HFFc6 (cell line): ENCODE data around the gene CTBP1. TPM values are rescaled to one million over a fixed set of nuclear protein-coding genes. Genes with fewer than 3 reads are reported as not detected.

Experiments
- DNase-seq: peaks from one replicate; pipeline ENCODE4 v3.0.0-alpha.2; 2018
- H3K27ac Mint-ChIP-seq: 2 replicates; pipeline ENCODE4 v1.8.0; 2020; ENCODE audit warnings: mild to moderate bottlenecking, mixed read lengths
- H3K27me3 Mint-ChIP-seq: 2 replicates; pipeline ENCODE4 v1.8.0; 2021; ENCODE audit warnings: mild to moderate bottlenecking, moderate library complexity, mixed read lengths; ENCODE audit not compliant: insufficient read depth
- H3K36me3 Mint-ChIP-seq: 2 replicates; pipeline ENCODE4 v1.8.0; 2021; ENCODE audit warnings: low read depth, mixed read lengths
- H3K4me1 Mint-ChIP-seq: 2 replicates; pipeline ENCODE4 v1.8.0; 2020; ENCODE audit warnings: low read depth, mixed read lengths
- H3K4me3 Mint-ChIP-seq: 2 replicates; pipeline ENCODE4 v1.8.0; 2020; ENCODE audit warnings: mild to moderate bottlenecking, moderate library complexity, mixed read lengths
- H3K9me3 Mint-ChIP-seq: 2 replicates; pipeline ENCODE4 v1.8.0; 2020; ENCODE audit warnings: mild to moderate bottlenecking, mixed read lengths
- total RNA-seq, 6 experiments: library from RNA; stranded (reverse); fragmentation: NEBNext Ultra II Directional; extraction: Animal tissue kit (Norgen Biotek cat#: 25700); gene quantifications; 2 replicates in 1 of 6; 3 replicates in 5 of 6; pipeline ENCODE4 v1.2.3, GENCODE V29; 2021
- TF ChIP-seq, protein P1 (sequence below): fragments of 200-600 bp; sonication (generic); IDR thresholded peaks from 2 replicates; pipeline ENCODE4 v1.5.0; 2021; ENCODE audit warnings: antibody characterized with exemption, mild to moderate bottlenecking

Gene CTBP1
- total RNA-seq, 6 experiments from 2014 or later, result 109 to 126 (median 114) TPM

GRCh38 chr4:1164040-1164439 is 84.9 kb downstream of the CTBP1 start:
- H3K4me1 Mint-ChIP-seq, result peaks cover 12% of the 10 kb centered on the region; the same call in 1 of the 2 replicates

More at GRCh38 chr4:1164040-1164439, 84.9 kb downstream of the CTBP1 start:
- Mint-ChIP-seq H3K27me3 (peaks cover 24% of the 10 kb centered on the region), H3K9me3 (no peaks in the 10 kb centered on the region; the same call in 1 of the 2 replicates), H3K27ac (no peak overlapping the region), H3K36me3 (no peaks in the 10 kb centered on the region), H3K4me3 (no peak overlapping the region)
- DNase-seq, result no peak
- TF ChIP-seq, protein P1, sequence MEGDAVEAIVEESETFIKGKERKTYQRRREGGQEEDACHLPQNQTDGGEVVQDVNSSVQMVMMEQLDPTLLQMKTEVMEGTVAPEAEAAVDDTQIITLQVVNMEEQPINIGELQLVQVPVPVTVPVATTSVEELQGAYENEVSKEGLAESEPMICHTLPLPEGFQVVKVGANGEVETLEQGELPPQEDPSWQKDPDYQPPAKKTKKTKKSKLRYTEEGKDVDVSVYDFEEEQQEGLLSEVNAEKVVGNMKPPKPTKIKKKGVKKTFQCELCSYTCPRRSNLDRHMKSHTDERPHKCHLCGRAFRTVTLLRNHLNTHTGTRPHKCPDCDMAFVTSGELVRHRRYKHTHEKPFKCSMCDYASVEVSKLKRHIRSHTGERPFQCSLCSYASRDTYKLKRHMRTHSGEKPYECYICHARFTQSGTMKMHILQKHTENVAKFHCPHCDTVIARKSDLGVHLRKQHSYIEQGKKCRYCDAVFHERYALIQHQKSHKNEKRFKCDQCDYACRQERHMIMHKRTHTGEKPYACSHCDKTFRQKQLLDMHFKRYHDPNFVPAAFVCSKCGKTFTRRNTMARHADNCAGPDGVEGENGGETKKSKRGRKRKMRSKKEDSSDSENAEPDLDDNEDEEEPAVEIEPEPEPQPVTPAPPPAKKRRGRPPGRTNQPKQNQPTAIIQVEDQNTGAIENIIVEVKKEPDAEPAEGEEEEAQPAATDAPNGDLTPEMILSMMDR, result no peak

Other genes starting within 250 kb of the CTBP1 start
- gene FGFRL1, start 237.5 kb downstream of the CTBP1 start, total RNA-seq, result 10 to 100 TPM; 15.4 to 40.8 (median 17.3) TPM
- gene RNF212, start 135.6 kb downstream of the CTBP1 start, total RNA-seq, result not detected
- 10 to 100 TPM; 12.0 to 53.5 (median 48.2) TPM for gene SPON2, start 76.5 kb downstream of the CTBP1 start, total RNA-seq
- gene MAEA, start 40.8 kb upstream of the CTBP1 start, total RNA-seq, result 10 to 100 TPM; 56.0 to 65.4 (median 60.6) TPM
- 1 to 10 TPM; 7.7 to 9.0 (median 8.7) TPM for gene UVSSA, start 98.1 kb upstream of the CTBP1 start, total RNA-seq
- gene NKX1-1, start 157.3 kb upstream of the CTBP1 start, total RNA-seq, result not detected